ENCODE measurements around the gene LMOD1.
"Not testable (repeated sequence)": the region's sequence is repeated elsewhere in the genome, so short reads cannot be mapped to it uniquely, and the experiment has no call there.

The LMOD1 gene

GRCh38 chr1:201947697-201948008 is 1.3 kb upstream of the LMOD1 start:
- DNase-seq (ENCODE audit: low read depth, low spot score), result no peak

- DNase-seq (ENCODE audit: low read depth, low spot score), result no peak
Measured at GRCh38 chr1:201945863-201946223, 505 bp downstream of the LMOD1 start.

DNA sequence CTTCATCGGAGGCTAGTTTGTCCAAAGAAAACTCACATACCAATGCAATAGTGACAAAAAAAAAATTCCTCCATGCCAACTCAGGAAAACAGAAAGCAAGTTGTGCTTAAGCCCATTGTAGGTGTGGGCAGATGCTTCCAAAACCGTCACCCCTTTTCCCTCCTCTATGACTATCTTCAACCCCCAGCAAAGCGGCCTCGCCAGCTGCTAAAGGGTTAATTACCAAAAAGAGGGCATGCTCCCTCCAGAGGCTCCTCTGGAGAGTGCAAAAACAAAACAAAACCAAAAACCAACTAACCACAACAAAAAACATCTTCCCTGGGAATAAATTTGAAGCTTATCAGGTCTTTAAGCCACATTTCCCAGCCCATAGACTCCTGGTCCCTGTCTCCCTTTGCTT is 1.2 kb downstream of the LMOD1 start:
- DNase-seq (ENCODE audit: low read depth, low spot score), result no peak

DNA sequence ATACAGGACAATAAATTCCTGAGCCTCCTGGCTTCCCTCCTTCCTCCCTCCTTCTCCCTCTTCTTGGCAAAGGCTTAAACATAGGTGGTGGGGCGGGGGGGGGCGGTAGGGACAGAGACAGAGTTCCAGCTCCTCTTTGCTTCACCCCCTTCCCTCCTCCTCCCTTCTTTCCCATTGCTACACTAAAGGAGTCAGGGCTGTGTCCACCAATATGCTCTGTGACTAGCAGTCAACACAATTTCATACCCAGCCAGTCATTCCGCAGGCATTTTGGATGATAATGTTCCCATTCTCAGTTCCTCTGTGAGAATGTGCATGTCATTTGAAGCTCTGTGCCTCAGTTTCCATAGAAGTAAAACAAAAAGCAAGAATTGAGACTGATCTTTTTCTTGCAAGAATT is 1.7 kb downstream of the LMOD1 start:
- no peak for DNase-seq (ENCODE audit: low read depth, low spot score)

DNA sequence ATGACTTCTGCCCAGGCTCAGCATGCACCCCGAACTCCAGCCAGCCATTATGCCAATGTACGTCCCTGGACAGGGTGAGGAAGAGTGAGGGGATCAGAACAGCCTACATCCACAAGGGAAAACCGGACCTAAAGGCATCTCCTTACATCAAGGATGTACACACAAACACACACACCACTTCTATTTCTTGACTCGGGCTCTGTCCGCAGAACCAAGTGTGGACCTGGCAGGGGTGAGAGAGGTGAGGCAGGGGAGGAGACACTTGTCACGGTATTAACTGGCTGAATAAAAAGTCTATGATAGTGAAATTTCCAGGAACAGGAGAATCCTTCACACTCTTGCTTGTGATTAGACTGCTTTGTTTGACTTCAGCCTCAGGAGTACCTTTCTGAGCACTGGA is 2.3 kb downstream of the LMOD1 start:
- DNase-seq (ENCODE audit: low read depth, low spot score), result no peak

- DNase-seq (ENCODE audit: low read depth, low spot score), result no peak
Measured at GRCh38 chr1:201942129-201942495, 4.2 kb downstream of the LMOD1 start.

DNA sequence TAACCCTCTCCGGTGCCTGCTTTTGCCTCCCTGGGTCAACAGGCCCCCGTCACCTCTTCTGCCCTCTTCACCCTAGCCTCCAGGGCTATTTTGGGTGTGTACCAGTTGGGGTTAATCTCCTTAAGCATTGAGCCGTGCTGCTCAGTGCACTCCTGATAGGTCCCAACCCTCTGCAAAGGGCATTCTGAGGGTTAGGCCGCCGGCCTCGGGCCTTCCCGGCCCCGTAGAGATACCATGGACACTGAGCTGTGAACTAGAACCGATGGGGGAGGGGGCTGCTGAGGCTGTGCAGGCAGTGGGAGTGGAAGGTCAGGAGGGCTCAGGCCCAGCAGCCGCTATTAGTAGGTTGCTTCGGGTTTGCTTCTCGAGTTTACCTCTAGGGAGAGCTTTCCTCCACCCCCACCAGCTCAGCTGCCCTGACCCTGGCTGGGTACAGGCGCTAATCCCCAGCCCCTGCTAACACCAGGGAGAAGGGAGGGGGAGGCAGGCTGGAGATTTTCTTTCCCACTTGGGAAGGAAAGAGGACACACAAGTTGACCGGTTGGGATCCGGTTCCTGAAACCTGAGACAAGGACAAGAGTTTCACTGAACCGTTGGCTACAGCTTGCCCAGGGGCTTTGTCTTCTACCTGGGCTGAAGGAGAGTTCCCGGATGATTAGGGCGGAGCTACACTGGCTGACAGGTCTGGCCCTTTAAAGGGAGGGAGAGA is 4.8 kb downstream of the LMOD1 start:
- no peak for DNase-seq (ENCODE audit: low read depth, low spot score)

DNA sequence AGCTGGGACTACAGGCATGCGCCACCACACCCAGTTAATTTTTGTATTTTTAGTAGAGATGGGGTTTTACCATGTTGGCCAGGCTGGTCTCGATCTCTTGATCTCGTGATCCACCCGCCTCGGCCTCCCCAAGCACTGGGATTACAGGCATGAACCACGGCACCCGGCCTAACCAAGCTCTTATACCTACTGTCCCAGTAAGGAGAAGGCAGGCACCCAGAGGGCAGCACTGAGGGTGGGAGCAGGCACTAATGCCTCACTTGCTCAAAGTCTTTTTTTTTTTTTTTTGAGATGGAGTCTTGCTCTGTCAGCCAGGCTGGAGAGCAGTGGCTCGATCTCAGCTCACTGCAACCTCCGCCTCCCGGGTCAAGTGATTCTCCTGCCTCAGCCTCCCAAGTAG is 6.0 kb downstream of the LMOD1 start:
- not testable (repeated sequence) for DNase-seq (ENCODE audit: low read depth, low spot score)

DNA sequence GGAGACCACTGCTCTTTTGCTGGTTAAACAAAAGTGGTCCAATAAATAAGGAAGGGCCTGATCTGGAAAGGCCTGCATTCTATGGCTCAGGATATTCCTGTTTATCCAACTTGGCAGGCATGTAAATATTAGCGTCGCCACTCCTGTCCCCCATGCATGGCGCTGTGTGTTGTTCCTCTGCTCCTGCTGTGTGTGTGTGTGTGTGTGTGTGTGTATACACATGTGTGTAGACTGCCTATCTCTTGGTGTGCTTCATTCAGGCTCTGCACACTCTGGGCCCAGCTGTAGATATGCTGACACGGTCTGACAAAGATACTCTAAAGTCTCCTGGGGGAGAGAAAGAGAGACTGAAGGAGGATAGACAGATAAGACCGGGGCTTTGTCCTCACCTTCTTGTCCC is 6.8 kb downstream of the LMOD1 start:
- DNase-seq (ENCODE audit: low read depth, low spot score), result no peak

DNA sequence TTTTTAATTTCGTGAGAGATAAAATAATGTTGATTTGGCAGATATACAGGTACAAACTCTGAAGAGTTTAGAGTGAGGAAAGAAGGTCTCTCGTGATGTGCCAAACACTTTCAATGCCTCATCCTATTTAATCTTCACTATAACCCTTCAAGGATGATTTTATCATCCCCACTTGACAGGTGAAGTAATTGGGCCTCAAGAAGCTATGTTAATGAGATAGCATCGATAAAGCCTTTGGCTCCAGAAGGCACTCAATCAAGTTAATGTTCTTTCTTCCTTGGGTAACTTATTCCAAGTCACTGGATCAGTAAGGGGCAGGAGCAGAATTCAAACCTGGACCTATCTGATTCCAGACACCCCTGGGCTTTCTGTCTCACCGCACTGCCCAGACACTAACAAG is 7.2 kb downstream of the LMOD1 start:
- no peak for DNase-seq (ENCODE audit: low read depth, low spot score)

DNA sequence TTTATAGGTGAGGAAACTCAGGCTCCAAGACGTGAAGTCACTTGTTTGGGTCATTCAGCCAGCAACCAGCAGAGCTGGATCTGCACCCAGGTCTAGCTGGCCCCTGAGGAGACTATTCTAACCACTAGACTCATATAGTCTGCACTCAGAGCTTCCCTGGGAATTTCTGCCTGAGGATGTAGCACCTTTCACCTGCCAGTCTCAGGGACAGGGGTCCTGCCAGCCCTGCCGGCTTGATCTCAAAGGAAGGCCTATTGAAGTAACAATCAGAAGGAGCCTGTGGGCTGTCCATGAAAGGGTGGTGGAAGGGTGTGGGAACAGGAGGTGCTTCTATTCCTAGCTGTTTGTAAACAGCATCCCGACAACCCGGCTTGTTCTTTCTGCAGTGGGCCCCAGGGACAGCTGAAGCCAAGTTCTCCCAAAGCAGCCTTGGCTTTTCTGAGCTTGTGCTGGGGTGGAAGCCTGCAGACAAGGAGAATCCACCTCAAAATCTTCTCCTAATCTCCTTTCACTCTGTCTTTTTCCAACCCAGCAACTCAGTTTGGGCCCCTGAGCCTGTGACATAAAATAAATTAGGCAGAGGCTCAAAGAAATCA is 7.8 kb downstream of the LMOD1 start:
- no peak for DNase-seq (ENCODE audit: low read depth, low spot score)

DNA sequence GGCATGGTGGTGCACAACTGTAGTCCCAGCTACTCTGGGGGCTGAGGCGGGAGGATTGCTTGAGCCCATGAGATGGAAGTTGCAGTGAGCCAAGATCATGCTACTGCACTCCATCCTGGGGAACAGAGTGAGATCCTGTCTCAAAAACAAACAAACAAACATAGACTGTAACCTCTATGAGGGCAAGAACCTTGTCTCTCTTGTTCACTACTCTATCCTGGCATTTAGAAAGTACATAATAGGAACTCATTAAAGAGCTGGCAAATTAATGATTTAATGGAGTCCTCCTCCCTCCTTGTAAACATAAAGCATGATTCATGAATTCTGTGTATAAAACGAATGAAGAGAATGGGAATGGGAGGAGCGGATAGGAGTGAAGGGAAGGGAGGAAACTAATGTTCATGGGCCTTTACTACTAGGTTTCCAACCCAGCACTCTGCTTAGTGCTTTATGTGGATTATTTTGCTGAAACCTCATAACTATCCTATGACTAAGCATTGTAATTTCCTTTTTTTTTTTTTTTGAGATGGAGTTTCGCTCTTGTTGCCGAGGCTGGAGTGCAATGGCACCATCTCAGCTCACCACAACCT is 8.6 kb downstream of the LMOD1 start:
- no peak for DNase-seq (ENCODE audit: low read depth, low spot score)

GRCh38 chr1:201933840-201934430 is 12.4 kb downstream of the LMOD1 start:
- DNase-seq (ENCODE audit: low read depth, low spot score), result no peak

DNA sequence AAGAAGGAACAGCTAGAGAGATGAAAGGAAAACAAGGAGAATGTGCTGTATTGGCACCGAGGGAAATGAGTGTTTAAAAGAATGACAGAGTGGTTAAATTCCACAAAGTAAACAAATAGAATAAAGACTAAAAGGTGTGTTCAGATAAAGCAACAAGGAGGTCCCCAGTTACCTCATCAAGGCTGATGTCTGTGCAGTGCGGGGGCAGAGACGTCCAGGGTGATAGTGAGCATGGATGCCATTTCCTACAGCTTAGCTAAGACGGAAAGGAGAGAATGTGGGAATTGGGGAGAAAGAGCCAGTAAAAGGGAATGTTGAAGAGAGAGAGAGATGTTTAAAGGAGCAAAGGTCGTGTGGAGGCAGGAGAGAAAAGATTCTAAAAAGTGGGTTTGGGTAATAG is 15.5 kb downstream of the LMOD1 start:
- DNase-seq (ENCODE audit: low read depth, low spot score), result no peak

- DNase-seq (ENCODE audit: low read depth, low spot score), result no peak
Measured at GRCh38 chr1:201930137-201930536, 16.2 kb downstream of the LMOD1 start.

GRCh38 chr1:201928266-201928665 is 18.1 kb downstream of the LMOD1 start:
- DNase-seq (ENCODE audit: low read depth, low spot score), result no peak

GRCh38 chr1:201925981-201926645 is 20.2 kb downstream of the LMOD1 start:
- peak; percentile 67 for DNase-seq (ENCODE audit: low read depth, low spot score)

DNA sequence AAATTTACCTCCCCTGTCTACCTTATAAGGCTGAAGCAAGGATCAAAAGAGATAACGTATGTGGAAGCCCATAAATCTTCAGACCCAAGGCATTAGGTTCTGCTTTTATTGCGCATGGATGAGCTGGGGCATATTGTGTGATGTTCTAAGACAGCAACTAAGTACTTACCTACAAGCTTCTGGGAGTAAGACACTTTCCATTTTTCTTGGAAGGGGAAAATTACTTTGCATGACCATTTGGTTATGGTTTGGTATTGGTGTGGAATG is 21.1 kb downstream of the LMOD1 start:
- no peak for DNase-seq (ENCODE audit: low read depth, low spot score)

GRCh38 chr1:201921952-201922558 is 24.3 kb downstream of the LMOD1 start:
- no peak for DNase-seq (ENCODE audit: low read depth, low spot score)

- DNase-seq (ENCODE audit: low read depth, low spot score), result no peak
Measured at GRCh38 chr1:201918343-201918742, 28.0 kb downstream of the LMOD1 start.

DNA sequence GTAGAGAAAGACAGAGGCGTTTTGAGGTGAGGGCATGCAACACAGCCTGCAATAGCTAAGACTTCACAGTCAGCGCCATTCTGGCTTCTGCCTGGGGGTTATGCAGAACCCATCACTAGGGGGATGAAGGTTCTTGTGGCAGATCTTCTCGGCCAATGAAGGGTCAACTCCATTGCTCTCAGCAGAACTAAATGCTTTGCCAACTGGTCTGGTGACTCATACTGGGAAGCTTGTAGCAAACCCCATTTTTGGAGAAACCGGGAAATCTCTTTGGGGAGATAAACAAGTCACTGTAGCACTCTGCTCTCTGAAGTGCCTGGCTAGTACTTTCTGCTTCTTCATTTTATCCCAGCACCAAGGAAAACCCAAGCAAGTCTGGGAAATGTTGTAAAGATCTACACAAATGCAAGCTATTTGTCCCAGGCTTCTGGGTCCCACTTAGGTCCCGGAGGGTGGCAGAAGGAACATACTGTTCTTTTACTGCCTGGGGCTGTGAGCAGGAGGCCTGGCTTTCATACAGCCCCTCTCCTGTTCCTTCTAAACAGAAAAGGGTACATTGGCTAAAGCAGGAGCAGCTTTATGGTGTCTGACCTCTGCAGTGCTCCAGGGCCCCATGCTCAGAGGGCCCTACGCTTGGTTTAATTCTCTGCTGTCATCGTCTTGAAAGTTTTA is 28.9 kb downstream of the LMOD1 start:
- DNase-seq (ENCODE audit: low read depth, low spot score), result peak; percentile 60

DNA sequence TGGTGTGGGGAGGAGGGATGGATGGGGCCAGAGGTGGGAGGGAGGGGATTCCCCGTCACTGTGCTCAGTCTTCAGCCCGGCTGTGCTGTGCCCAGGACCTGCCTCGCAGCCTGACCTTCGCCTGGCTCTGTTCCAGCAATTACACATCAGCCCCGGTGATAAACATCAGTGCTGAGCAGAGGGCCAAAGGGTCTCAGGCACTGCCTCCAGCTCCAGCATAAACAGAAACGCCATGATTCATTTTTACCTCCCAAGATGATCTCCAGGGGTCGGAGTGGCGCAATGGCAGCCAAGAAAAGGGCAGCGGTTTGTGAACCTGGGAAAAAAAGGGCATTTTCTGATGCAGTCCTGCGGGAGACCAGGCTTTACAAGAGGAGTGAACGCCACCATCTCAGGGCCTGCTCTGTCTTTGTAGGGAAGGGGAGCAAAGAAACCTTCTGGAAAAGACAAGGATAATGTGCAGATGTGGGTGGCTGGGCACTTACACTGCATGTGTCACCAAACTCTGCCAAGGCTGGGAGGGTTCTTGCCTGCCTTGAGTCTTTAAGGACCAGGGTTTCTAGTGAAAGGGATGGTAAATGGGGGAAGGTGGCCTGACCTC is 29.6 kb downstream of the LMOD1 start:
- peak; percentile 96 for DNase-seq (ENCODE audit: low read depth, low spot score)

Data from brain pericyte (primary cell).